ENCODE results near the gene RAD54L.

Gene RAD54L

DNA sequence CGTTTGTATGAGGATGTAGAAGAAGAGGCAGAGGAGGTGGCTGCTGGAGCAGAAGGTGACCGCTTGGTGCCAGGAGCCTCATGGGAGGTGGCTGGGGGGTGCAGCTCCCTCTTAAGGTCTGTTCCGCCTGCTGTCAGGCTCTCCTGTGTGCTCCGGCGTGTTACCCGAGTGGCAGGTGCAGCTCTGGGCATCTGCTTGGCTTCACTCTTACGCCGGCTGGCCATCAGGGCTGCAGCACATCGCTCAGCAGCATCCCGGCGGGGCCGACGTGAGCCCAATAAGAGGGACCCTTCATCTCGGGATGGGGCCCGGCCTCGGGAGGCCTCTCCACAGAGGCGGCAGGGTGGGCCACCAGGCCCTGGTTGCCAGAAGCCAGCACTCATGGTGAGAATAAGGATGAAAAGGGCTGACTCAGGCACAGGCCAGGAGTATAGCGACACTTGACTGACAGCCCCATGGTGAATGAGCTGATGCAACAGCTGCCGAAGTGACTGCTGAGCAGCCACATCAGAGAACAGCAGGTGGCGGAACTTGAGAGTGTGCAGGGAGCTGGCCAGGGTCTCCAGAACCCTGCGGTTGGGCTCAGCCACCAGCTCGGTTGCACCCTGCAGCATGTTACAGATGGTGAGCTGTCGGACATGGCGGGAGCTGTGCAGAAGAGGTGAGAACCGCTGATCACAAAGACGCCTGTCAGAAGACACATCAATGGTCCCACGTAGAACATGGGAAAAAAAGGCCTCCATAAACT is 38.3 kb downstream of the RAD54L start:
- no peak overlapping the region for H3K4me3 ChIP-seq (replicated peaks in 1 of 2; ENCODE audit: low read depth in 2 of 2, low read length in 2 of 2)
- TF ChIP-seq, protein P1, sequence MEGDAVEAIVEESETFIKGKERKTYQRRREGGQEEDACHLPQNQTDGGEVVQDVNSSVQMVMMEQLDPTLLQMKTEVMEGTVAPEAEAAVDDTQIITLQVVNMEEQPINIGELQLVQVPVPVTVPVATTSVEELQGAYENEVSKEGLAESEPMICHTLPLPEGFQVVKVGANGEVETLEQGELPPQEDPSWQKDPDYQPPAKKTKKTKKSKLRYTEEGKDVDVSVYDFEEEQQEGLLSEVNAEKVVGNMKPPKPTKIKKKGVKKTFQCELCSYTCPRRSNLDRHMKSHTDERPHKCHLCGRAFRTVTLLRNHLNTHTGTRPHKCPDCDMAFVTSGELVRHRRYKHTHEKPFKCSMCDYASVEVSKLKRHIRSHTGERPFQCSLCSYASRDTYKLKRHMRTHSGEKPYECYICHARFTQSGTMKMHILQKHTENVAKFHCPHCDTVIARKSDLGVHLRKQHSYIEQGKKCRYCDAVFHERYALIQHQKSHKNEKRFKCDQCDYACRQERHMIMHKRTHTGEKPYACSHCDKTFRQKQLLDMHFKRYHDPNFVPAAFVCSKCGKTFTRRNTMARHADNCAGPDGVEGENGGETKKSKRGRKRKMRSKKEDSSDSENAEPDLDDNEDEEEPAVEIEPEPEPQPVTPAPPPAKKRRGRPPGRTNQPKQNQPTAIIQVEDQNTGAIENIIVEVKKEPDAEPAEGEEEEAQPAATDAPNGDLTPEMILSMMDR (IDR thresholded peaks at IDR 0.05; ENCODE audit: low read depth, low read length), result no peak
- no peak for DNase-seq (ENCODE audit: low read depth in 2 of 2)

DNA sequence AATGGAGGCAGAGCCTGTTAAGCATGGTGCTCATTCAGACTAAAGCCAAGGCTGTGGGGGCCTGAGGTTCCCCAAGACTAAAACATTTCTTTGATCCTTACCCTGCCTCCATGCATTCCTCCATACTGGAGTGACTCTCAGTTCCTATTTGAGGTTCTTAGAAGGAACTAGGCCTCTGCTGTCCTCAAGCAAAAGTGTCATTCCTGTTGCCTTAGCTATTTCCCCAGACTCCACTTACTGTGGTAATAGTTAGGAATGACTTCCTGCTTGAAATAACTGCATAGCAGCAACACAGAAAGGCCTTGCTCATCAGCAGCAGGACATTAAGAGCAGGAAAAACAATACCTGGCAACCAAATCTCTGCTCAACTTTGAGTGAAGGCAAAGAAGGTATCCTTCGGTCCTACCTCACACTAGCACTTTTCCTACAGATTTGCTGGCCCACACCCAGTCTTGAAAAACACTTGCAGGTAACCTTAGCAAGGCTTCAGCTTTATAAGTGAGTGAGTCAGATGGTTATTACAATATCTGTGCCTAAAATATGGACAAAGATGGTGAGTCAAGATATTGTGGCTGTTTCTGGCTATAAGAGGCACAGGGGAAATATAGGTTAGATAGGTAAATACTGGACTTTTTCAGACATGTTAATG is 41.0 kb downstream of the RAD54L start:
- TF ChIP-seq, protein P1 (IDR thresholded peaks at IDR 0.05; ENCODE audit: low read depth, low read length), result no peak
- no peak overlapping the region for H3K4me3 ChIP-seq (replicated peaks in 1 of 2; ENCODE audit: low read depth in 2 of 2, low read length in 2 of 2)
- peak; percentile 30 to 76 for DNase-seq (ENCODE audit: low read depth in 2 of 2)

DNA sequence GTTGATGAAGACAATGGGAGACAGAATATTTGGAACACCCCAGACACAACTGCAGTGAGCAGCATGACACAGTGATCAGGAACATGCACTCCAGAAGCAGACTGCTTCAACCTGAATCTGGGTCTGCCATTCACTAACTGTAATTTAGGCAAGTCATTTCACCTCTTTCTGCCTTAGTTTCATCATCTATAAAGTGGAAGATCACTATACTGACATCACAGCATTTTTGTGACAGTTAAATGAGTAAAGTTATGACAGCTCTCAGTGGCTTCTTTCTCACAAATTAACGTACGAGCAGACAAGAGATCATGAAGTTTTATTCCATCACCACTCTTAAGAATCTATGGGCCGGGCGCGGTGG is 41.6 kb downstream of the RAD54L start:
- DNase-seq (ENCODE audit: low read depth in 2 of 2), result no peak
- H3K4me3 ChIP-seq (replicated peaks in 1 of 2; ENCODE audit: low read depth in 2 of 2, low read length in 2 of 2), result no peak overlapping the region
- TF ChIP-seq, protein P1 (IDR thresholded peaks at IDR 0.05; ENCODE audit: low read depth, low read length), result no peak

DNA sequence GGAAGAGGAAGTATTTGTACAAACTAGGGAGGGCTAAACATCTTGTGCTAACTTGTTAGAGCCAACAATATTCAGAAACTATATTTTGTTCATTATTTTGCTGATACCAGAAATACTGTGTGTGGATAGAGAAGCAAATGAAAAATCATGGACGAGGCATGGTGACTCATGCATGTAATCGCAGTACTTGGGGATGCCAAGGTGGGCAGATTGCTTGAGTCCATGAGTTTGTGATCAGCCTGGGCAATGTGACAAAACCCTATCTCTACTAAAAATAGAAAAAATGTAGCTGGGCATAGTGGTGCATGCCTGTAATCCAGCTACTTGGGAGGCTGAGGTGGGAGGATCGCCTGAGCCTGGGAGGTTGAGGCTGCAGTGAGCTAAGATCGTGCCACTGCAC is 42.4 kb downstream of the RAD54L start:
- DNase-seq (ENCODE audit: low read depth in 2 of 2), result no peak
- TF ChIP-seq, protein P1 (IDR thresholded peaks at IDR 0.05; ENCODE audit: low read depth, low read length), result no peak
- H3K4me3 ChIP-seq (replicated peaks in 1 of 2; ENCODE audit: low read depth in 2 of 2, low read length in 2 of 2), result no peak overlapping the region

DNA sequence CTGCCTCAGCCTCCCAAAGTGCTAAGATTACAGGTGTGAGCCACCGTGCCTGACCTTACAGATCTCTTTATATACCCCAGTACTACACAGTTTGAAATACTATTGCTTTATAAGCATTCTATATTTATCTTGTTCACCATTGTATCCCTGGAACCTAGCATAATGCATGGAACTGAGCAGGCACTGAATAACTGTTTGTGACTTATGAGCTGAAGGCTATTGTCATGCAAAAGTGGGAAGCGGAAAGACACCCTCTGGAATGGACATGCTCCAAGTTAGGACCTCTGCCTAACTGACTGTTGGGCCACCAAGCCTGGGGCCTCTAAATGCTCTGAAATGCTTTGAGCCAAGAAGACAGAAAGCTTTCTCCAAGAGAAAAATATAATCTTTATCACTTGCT is 47.7 kb downstream of the RAD54L start:
- no peak for DNase-seq (ENCODE audit: low read depth in 2 of 2)
- no peak overlapping the region for H3K4me3 ChIP-seq (replicated peaks in 1 of 2; ENCODE audit: low read depth in 2 of 2, low read length in 2 of 2)
- TF ChIP-seq, protein P1 (IDR thresholded peaks at IDR 0.05; ENCODE audit: low read depth, low read length), result no peak

DNA sequence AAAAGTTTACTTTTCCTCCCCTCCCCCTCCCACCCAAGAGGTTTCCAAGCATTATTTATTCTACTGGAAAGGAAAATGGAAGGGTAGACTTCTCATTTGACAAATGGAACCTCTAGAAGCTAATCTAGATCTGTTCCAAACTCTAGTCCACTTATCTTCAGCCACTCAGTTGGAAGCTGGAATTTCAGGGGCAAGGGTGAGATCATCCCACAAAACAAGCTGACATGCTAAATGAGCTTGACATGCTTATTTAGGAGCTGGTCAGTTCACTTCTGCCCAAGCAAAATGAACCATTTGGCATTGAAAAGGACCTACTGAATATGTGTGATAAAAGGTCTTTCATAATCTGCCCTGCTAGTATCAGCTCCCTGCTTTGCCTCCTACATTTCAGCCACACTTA is 50.8 kb downstream of the RAD54L start:
- TF ChIP-seq, protein P1 (IDR thresholded peaks at IDR 0.05; ENCODE audit: low read depth, low read length), result no peak
- DNase-seq (ENCODE audit: low read depth in 2 of 2), result no peak
- H3K4me3 ChIP-seq (replicated peaks in 1 of 2; ENCODE audit: low read depth in 2 of 2, low read length in 2 of 2), result no peak overlapping the region
